ENCODE measurements around the gene BPI. TPM values are rescaled to one million over a fixed set of nuclear protein-coding genes. Genes with fewer than 3 reads are reported as not detected.
"Not testable (repeated sequence)": the region's sequence is repeated elsewhere in the genome, so short reads cannot be mapped to it uniquely, and the experiment has no call there.

BPI gene
- total RNA-seq, 1 experiment from 2014 or later = not detected

GRCh38 chr20:38336726-38337125, 32.8 kb downstream of the BPI start:
- BruUV-seq (replicated peaks) = no TSS peak
- POLR2A ChIA-PET = no interaction called here
- H3K36me3 ChIP-seq (ENCODE audit: control insufficient read depth, insufficient read depth, low read length) = no peaks in the 10 kb centered on the region
- Mint-ChIP-seq H3K4me1 (ENCODE audit: low read depth, unreplicated experiment) (peaks cover 5% of the 10 kb centered on the region), H3K9me3 (ENCODE audit: unreplicated experiment) (peaks cover 12% of the 10 kb centered on the region), H3K27ac (ENCODE audit: unreplicated experiment) (no peak overlapping the region), H3K4me3 (ENCODE audit: unreplicated experiment) (no peak overlapping the region), H3K27me3 (ENCODE audit: insufficient read depth, unreplicated experiment) (peaks cover 14% of the 10 kb centered on the region), H3K36me3 (ENCODE audit: insufficient read depth, unreplicated experiment) (no peaks in the 10 kb centered on the region)
- H3K4me3 ChIP-seq (ENCODE audit: low read depth, low read length) = no peak overlapping the region
- H3K27me3 ChIP-seq (replicated peaks; ENCODE audit: control insufficient read depth, insufficient read depth, low read length) = no peaks in the 10 kb centered on the region
- intact Hi-C loops (cut with micrococcal nuclease; ENCODE audit: unreplicated experiment) = loop anchor here (5.0 kb wide), 1 partner anchor 56 kb away; no protein-coding TSS in a partner anchor
- H3K9me3 ChIP-seq = peaks cover 5% of the 10 kb centered on the region
- TF ChIP-seq, protein P1, sequence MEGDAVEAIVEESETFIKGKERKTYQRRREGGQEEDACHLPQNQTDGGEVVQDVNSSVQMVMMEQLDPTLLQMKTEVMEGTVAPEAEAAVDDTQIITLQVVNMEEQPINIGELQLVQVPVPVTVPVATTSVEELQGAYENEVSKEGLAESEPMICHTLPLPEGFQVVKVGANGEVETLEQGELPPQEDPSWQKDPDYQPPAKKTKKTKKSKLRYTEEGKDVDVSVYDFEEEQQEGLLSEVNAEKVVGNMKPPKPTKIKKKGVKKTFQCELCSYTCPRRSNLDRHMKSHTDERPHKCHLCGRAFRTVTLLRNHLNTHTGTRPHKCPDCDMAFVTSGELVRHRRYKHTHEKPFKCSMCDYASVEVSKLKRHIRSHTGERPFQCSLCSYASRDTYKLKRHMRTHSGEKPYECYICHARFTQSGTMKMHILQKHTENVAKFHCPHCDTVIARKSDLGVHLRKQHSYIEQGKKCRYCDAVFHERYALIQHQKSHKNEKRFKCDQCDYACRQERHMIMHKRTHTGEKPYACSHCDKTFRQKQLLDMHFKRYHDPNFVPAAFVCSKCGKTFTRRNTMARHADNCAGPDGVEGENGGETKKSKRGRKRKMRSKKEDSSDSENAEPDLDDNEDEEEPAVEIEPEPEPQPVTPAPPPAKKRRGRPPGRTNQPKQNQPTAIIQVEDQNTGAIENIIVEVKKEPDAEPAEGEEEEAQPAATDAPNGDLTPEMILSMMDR (IDR thresholded peaks at IDR 0.05; ENCODE audit: insufficient read depth in 1 of 2, low read depth in 1 of 2, low read length in 1 of 2, severe bottlenecking in 1 of 2, unreplicated experiment in 1 of 2) = no peak
- CTCF ChIA-PET = interaction anchor here (1.1 to 8.6 kb wide), 2 partner anchors 17 to 71 kb away, joined by 4 to 170 read pairs; no protein-coding TSS in a partner anchor
- H3K4me1 ChIP-seq = no peaks in the 10 kb centered on the region
- DNase-seq = no peak

DNA sequence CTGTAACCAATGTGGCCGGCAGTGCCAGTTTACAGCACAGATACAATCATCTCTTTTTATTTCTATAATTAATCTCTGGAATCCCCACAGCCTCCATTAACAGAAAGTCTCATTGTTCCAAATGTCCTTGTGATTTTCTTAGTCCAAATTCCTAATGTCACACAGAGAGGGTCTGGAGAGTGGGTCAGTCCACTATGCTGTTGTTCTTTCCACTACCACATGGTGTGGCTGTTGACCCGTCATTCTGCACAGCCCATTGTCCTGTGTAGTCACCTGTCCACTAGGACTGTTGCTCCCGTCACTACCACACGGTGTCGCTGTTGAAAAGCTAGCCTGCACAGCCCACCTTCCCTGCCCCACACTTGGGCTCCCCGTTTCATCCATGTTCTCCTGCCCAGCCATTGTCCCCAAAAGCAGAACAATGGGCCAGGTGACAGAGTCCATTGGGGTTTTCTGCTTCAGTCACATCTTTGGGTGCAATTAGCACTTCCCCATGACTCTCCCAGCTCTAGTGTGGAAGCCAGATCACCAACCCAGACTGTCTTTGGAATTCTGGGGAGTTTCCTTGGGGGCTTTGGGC, 33.7 kb downstream of the BPI start:
- Histone ChIP-seq H3K9me3 (peaks cover 5% of the 10 kb centered on the region), H3K4me3 (ENCODE audit: low read depth, low read length) (no peak overlapping the region), H3K27me3 (replicated peaks; ENCODE audit: control insufficient read depth, insufficient read depth, low read length) (no peaks in the 10 kb centered on the region), H3K36me3 (ENCODE audit: control insufficient read depth, insufficient read depth, low read length) (no peaks in the 10 kb centered on the region), H3K4me1 (peaks cover 1% of the 10 kb centered on the region; the same call in 1 of the 2 replicates)
- TF ChIP-seq, protein P1 (IDR thresholded peaks at IDR 0.05; ENCODE audit: insufficient read depth in 1 of 2, low read depth in 1 of 2, low read length in 1 of 2, severe bottlenecking in 1 of 2, unreplicated experiment in 1 of 2) = peak; percentile 66 to 75
- no TSS peak for BruUV-seq (replicated peaks)
- peaks cover 12% of the 10 kb centered on the region for H3K9me3 Mint-ChIP-seq (ENCODE audit: unreplicated experiment)
- DNase-seq = peak; percentile 73 to 79
- H3K4me1 Mint-ChIP-seq (ENCODE audit: low read depth, unreplicated experiment) = peaks cover 5% of the 10 kb centered on the region
- no peak overlapping the region for H3K27ac Mint-ChIP-seq (ENCODE audit: unreplicated experiment)
- H3K36me3 Mint-ChIP-seq (ENCODE audit: insufficient read depth, unreplicated experiment) = no peaks in the 10 kb centered on the region
- ChIA-PET POLR2A (no interaction called here), CTCF (interaction anchor here (1.0 to 8.6 kb wide), 5 partner anchors 12 to 109 kb away, joined by 3 to 170 read pairs (median 4); partner anchors contain the start of gene SNHG17)
- H3K27me3 Mint-ChIP-seq (ENCODE audit: insufficient read depth, unreplicated experiment) = peaks cover 6% of the 10 kb centered on the region
- intact Hi-C loops (cut with micrococcal nuclease; ENCODE audit: unreplicated experiment) = loop anchor here (5.0 kb wide), 1 partner anchor 55 kb away; no protein-coding TSS in a partner anchor
- no peak overlapping the region for H3K4me3 Mint-ChIP-seq (ENCODE audit: unreplicated experiment)

- peaks cover 5% of the 10 kb centered on the region for H3K4me1 Mint-ChIP-seq (ENCODE audit: low read depth, unreplicated experiment)
- peaks cover 15% of the 10 kb centered on the region for H3K4me1 ChIP-seq
- no TSS peak for BruUV-seq (replicated peaks)
- ChIA-PET CTCF (interaction anchor here (0.5 to 8.6 kb wide), 19 partner anchors 10 to 401 kb away, joined by 3 to 170 read pairs (median 4); partner anchors contain the start of genes RALGAPB and SNHG17), POLR2A (interaction anchor here (0.8 to 1.5 kb wide), 2 partner anchors 70 to 133 kb away, joined by 3 read pairs; partner anchors contain the start of gene RALGAPB)
- TF ChIP-seq, protein P1 (IDR thresholded peaks at IDR 0.05; ENCODE audit: insufficient read depth in 1 of 2, low read depth in 1 of 2, low read length in 1 of 2, severe bottlenecking in 1 of 2, unreplicated experiment in 1 of 2) = peak; percentile 76 to 86
- H3K9me3 Mint-ChIP-seq (ENCODE audit: unreplicated experiment) = peaks cover 12% of the 10 kb centered on the region
- DNase-seq = peak; percentile 83 to 84
- H3K4me3 ChIP-seq (ENCODE audit: low read depth, low read length) = no peak overlapping the region
- no peak overlapping the region for H3K27ac Mint-ChIP-seq (ENCODE audit: unreplicated experiment)
- no peaks in the 10 kb centered on the region for H3K27me3 ChIP-seq (replicated peaks; ENCODE audit: control insufficient read depth, insufficient read depth, low read length)
- intact Hi-C loops (cut with micrococcal nuclease; ENCODE audit: unreplicated experiment) = loop anchor here (1.0 to 5.0 kb wide), 2 partner anchors 53 to 69 kb away; no protein-coding TSS in a partner anchor
- peaks cover 6% of the 10 kb centered on the region for H3K27me3 Mint-ChIP-seq (ENCODE audit: insufficient read depth, unreplicated experiment)
- no peaks in the 10 kb centered on the region for H3K36me3 ChIP-seq (ENCODE audit: control insufficient read depth, insufficient read depth, low read length)
- H3K4me3 Mint-ChIP-seq (ENCODE audit: unreplicated experiment) = no peak overlapping the region
- H3K36me3 Mint-ChIP-seq (ENCODE audit: insufficient read depth, unreplicated experiment) = no peaks in the 10 kb centered on the region
- peaks cover 5% of the 10 kb centered on the region for H3K9me3 ChIP-seq
Observed at GRCh38 chr20:38338849-38339520, 35.0 kb downstream of the BPI start.

GRCh38 chr20:38339521-38339896, 35.6 kb downstream of the BPI start:
- ChIA-PET CTCF (interaction anchor here (0.7 to 8.6 kb wide), 9 partner anchors 17 to 133 kb away, joined by 3 to 170 read pairs (median 5); partner anchors contain the start of genes RALGAPB and SNHG17), POLR2A (interaction anchor here (0.8 to 1.5 kb wide), 2 partner anchors 69 to 133 kb away, joined by 3 read pairs; partner anchors contain the start of gene RALGAPB)
- not testable (repeated sequence) for BruUV-seq (replicated peaks); H3K36me3 Mint-ChIP-seq (ENCODE audit: insufficient read depth, unreplicated experiment); H3K4me3 ChIP-seq (ENCODE audit: low read depth, low read length); H3K36me3 ChIP-seq (ENCODE audit: control insufficient read depth, insufficient read depth, low read length); H3K9me3 ChIP-seq; H3K27ac Mint-ChIP-seq (ENCODE audit: unreplicated experiment); H3K4me1 Mint-ChIP-seq (ENCODE audit: low read depth, unreplicated experiment); H3K4me3 Mint-ChIP-seq (ENCODE audit: unreplicated experiment); H3K27me3 ChIP-seq (replicated peaks; ENCODE audit: control insufficient read depth, insufficient read depth, low read length); DNase-seq; H3K27me3 Mint-ChIP-seq (ENCODE audit: insufficient read depth, unreplicated experiment)
- intact Hi-C loops (cut with micrococcal nuclease; ENCODE audit: unreplicated experiment) = loop anchor here (1.0 to 5.0 kb wide), 2 partner anchors 53 to 69 kb away; no protein-coding TSS in a partner anchor
- H3K4me1 ChIP-seq = peaks cover 16% of the 10 kb centered on the region
- H3K9me3 Mint-ChIP-seq (ENCODE audit: unreplicated experiment) = peaks cover 12% of the 10 kb centered on the region
